CD4-positive, alpha-beta T cell treated with Interleukin-4 for 4 hours (primary cell): ENCODE data around the gene DUSP23.

Experiments
- DNase-seq: peaks from one replicate; pipeline ENCODE4 v3.0.0-alpha.2; 2020

Gene DUSP23

GRCh38 chr1:159780583-159781582, at the start of gene DUSP23:
Gene DUSP23 (plus strand): TSS chr1:159780962. CDS start chr1:159781101, 139 bp downstream.
- DNase-seq, result peak; percentile 98

GRCh38 chr1:159737238-159737916, 43.4 kb upstream of the DUSP23 start:
- no peak for DNase-seq

DNA sequence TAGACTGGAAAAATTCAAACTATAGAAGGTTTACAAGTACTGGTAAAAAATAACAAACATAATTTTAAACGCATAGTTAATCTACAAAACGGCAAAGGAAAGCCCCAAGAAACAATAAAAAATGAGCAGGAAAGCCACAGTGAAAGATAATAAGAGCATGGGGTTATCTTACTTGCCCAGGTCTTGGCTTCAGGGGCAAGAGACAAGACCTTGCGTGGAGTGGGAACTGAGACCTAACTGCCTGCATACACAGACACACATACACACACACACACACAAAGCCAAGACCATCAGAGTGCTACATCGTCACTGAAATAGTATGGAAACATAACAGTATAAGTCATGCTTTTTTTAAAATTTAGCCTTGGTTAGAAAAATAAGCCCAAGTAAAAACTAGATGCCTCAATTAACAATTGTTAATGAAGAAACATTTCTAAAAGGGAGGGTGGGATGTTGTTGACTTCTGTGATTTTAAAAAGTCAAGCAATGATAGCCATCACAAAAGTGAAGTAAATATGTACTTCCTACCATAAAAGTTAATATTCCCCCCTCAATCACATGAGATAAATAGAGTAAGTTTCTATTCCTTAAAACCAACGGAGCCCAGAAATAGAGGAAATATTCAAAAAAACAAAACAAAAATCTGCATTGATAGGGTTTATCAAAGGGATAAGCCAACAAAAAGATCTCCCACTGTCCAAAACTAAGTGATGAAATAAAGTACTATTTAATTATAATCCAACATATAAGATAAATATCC, 36.9 kb upstream of the DUSP23 start:
- no peak for DNase-seq

DNA sequence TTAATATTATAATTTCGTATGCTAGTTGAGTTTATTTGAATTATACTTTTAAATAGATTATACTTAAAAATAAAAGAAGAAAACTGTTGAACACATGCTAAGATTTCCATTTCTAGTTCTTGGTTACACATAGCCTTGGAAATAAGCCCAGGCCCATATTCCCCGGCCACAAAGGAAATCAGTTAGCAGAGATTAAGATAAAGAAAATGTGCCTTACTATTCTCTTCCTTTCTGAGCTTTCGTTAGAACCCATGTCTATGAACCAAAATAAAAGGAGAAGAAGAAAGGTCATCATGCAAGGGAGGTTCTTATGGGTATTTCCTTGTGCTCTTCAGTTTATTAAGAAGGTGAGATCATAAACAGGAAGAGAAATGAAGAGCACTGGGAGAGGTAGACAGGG, 34.1 kb upstream of the DUSP23 start:
- no peak for DNase-seq

DNA sequence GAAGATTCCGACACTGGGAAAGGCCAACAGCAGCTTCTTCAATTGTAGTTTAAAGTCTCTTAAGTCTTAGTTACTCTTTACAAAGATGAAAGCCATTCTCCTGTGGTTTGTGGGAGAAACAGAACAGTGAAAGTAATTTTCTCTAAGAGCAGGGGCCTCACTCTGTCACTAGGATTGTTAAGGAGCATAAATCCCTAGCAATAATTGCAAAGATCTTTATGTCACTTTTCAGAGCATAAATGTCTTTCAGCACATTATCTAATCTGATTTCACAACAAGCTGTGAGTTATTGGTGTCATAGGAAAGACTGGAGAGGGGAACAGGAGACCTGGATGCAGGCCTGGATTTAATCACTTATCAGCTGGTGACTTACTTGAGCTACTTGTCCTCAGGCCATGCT, 32.4 kb upstream of the DUSP23 start:
- no peak for DNase-seq

DNA sequence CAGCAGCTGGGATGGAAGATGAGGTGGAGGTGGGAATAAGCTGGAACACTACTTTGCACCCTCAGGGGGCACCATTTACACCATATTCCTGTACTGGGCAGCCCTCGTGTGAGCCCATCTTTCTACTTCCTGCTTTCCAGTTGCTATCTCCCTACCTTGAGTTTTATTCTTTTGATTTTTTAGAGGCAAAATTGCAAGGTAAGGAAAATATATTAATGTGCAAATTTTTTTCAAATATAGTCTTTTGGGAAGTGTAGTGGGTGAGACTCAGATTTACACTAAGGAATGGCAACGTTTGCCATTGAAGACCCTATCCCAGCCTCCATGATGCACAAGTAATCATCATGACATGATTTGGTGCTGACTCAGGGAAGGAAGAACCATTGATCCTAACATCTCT, 31.1 kb upstream of the DUSP23 start:
- DNase-seq, result no peak

DNA sequence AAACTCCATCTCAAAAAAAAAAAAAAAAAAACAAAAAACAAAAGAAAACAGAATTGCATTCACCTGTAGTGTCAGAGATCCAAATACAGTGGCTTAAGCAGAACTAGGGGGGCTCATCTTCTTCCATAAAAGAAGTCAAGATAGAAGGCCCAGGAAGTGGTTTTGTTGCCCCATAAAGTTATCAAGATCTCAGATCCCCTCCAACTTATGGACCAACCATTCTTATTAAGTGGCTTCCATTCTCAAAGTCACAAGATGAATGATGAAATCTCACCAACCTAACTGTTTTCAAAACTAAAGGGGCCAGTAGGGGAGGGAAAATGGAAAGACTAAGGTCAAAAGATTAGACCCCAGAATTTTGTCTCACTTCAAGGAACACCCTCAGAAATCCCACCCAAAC, 30.1 kb upstream of the DUSP23 start:
- DNase-seq, result no peak

DNA sequence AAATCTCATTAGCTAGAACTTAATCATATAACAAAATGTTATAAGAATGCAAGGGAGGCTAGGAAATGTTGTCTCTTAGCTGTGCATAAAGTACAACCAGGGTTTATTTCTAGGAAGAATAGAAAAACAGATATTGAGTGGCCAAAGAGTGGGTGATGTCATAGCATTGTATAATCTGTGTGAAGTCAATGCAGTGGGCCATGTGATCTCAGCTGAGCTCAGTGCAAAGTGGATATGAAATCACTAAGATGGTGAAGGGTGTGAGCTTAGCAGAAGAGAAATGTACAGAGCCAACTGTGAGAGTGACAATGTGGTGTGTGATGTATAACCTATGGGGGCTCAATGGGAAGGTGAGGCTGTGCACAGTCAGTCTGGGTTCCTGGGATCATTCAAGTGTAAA, 29.7 kb upstream of the DUSP23 start:
- DNase-seq, result no peak

GRCh38 chr1:159752135-159752580, 28.6 kb upstream of the DUSP23 start:
- DNase-seq, result no peak

GRCh38 chr1:159753386-159753785, 27.4 kb upstream of the DUSP23 start:
- DNase-seq, result no peak

GRCh38 chr1:159755451-159756007, 25.2 kb upstream of the DUSP23 start:
- no peak for DNase-seq

DNA sequence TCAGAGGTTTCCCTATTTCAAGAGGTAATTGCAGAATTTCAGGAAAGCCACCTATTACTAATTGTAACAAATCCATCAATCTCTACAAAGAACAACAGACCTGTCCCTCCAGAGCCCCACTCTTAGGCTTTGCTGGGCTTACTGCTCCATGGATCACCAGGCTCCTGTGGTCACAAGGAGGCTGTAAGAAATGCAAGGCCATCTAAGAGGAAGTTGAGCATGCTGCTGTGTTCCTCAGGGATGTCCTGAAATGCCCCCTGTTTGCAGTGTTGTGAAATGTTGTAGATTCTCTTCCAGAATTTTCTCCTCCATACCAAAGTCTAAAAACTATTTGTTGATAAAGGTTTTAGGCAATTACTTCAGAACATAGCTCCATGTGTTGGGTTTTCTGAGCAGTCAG, 24.4 kb upstream of the DUSP23 start:
- DNase-seq, result no peak

DNA sequence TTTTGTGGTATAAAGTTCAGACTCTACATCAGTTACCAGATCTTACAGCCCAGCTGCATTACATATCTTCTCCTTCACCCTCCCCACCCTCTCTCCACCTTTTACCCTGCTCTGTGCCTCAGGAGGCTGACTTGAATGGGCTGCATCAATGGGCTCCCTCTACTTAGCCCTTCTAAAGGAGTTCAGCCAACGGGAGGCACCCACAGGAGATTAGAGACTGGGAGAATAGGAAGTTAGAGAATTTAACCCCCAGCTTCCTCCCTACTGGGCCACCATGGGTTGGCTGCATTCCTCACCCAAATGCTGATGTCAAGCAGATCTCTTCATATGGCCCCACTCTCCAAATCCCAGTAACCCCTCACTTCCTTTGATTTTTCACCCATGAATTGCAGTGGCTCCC, 17.1 kb upstream of the DUSP23 start:
- no peak for DNase-seq

GRCh38 chr1:159765806-159766205, 15.0 kb upstream of the DUSP23 start:
- DNase-seq, result no peak

GRCh38 chr1:159771127-159771895, 9.5 kb upstream of the DUSP23 start:
- no peak for DNase-seq

DNA sequence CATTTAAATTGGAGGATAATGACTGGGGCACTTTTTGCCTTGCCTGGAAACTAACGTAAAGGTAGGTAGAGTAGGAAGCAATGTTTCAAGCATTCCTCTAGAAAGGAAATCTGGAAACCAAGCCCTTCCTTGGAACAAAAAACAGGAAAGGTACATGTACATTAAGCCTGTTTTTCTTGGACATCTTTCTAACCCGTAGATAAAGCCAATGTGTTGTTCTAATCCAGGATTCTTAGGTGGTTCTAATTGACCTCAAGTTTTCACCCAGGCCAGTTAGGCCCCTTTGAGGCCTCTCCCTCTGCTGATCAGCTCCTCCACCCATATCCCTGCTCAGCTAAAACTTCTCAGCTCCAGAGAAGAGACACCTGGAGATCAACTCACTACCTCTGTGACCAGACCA, 6.3 kb upstream of the DUSP23 start:
- no peak for DNase-seq

DNA sequence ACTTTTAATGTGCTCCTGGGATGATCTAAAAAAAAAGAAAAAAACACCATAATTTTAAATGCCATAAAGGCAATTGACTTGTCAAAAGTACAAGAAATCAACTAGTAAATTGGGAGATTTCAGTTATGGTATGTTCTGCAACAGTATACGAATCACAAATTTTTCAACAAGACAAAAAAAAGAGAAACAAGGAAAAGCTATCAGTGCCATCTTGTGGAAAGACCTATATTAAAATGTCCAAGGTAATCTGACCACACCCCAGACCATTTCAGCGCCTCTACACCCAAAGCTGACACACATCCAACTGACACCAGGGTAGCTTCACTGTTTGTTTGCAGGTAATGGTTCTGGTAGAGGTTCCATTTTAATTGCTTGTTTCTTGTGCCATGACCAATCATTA, 5.0 kb upstream of the DUSP23 start:
- DNase-seq, result no peak

DNA sequence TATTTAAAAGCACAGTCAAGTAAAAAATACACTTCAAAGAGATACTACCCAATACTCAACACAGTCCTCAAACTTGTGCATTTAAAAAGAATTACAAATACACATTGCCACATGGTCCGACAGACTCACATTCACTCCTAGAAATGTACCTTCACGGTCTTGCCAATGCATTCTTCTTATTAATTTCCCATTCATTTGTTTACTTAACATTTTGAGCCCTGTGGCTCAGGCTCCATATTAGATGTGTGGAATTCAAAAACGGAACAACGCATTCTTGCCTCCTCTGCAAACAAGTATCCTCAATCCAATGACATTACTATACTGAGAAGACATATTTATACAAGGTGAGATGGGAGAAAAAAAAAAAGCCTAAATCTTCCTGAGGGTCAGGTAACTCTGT, 2.5 kb upstream of the DUSP23 start:
- DNase-seq, result no peak

GRCh38 chr1:159779403-159779851, 1.3 kb upstream of the DUSP23 start:
- DNase-seq, result no peak

DNA sequence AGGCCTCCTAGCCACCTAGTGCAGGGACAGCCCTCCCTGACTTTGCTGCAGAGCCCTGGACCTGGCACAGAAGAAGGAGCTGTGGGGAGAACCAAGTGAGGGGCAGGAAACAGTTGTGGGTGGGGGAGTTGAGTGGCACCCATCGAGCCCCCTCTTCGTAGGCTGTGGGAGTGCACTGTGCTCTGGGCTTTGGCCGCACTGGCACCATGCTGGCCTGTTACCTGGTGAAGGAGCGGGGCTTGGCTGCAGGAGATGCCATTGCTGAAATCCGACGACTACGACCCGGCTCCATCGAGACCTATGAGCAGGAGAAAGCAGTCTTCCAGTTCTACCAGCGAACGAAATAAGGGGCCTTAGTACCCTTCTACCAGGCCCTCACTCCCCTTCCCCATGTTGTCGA, 1.2 kb downstream of the DUSP23 start:
- no peak for DNase-seq

DNA sequence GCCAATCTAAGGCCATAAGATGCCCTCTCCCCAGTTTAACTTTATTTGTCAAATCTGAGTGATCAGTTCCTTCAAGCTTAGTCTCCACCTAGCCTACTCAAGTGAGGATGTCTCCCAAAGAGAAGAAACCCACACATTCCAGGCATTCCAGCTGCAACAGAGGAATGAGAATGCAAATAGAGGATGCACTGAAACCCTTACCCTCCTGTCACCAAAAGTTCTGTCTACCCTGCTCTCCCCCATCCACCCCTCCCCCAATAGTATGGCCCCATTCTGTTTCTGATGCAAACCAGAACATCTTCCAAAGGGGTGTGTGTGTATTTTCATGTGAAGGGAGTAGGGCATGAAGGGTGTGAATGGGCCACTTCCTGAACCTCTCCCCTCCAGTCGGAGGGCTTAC, 3.0 kb downstream of the DUSP23 start:
- no peak for DNase-seq

DNA sequence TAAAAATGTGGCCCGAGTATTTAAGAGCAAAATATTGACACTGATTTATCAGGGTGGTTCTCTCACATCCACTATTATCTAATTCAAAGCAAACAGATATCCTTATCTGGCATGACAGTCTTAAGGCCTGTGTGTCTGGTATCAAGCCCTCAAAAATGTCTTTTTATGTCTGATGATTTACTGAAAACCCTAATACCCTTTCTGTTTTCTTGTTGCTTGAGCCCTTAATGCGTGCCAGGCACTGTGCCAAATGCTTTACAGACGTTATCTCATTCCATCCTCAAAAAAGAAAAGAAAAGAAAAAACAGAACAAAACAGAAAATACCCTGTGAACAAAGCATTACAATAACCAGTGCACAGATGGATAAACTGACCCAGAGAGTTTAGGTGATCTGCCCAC, 5.7 kb downstream of the DUSP23 start:
- no peak for DNase-seq
